DMS79 (cell line): ENCODE measurements around the gene MAGI2.

Experiments
- DNase-seq: peaks from one replicate; lab custom pipeline; 2025; lab: John Stamatoyannopoulos, UW

Gene MAGI2

DNA sequence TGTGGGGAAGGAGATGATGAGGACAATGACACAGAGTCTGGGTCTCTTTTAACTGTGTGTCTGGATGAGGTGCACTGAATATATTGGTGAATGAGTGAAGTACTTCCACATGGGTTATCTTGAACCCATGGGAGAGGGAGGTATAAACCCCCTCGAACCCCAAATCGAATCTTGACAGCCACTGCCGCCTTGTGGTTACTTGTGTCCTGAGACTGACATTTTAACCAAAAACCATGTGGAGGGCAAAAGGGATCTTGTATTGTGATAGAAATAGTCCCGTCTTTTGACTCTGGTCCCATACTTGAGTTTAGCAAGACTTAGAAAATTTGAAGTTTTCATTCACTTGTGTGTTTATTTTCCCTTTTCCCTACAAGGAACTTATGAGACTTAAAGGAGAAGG lies 1371.6 kb downstream of the MAGI2 start:
- DNase-seq: no peak

DNA sequence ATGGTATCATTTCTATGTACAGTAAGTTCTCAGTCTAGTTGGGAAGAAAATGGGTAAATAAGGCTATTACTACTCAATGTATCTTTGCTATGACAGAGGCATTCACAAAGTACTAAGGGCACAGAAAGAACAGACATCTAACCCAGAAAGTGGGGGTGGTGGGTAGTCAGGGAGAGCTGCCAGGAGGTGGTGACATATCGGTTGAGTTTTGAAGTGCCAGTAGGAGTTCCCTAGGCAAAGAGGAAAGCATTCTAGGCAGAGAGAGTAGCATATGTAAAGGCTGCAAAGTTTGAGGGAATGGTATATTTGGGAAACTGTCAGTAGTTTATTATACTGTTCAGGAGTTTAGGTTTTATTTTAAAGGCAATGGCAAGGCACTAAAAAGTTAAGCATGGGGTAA lies 1372.1 kb downstream of the MAGI2 start:
- DNase-seq: no peak

DNA sequence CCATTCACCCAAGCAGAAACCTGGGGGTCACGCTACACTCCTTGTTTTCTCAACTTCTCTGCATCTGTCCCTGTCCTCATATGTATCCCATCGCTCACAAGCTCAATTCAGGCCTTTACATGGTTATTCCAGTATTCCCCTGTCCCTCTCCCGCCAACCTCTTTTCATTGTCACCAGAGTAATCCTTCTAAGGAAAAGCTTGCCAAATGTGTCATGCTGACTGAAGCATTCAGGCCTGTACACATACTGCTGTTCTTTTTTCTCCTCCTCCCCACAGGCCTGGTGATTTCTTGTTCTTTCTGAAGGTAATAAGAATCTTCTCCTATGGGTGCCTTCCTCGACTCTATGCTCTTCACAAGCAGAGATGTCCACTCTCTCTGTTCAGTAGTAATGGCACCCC lies 1372.7 kb downstream of the MAGI2 start:
- no peak for DNase-seq

DNA sequence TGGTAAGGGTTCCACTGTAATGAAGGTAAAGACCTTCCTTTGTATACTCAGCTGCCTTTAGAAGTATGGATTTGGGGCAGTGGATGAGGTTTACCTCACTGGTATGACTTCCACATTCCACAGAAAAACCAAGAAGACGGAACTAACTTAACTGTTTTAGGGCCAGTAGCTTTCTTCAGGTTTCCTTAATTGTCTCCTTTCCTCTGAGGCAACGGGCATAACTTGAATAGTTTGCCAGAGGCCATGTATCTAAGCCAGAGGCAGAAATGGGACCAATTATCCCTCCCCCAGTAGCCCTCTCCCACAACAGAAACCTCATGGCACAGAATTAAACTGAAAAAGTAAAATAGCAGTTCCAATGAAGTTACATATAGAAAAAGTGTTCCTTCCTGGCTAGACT lies 1373.2 kb downstream of the MAGI2 start:
- DNase-seq: no peak

DNA sequence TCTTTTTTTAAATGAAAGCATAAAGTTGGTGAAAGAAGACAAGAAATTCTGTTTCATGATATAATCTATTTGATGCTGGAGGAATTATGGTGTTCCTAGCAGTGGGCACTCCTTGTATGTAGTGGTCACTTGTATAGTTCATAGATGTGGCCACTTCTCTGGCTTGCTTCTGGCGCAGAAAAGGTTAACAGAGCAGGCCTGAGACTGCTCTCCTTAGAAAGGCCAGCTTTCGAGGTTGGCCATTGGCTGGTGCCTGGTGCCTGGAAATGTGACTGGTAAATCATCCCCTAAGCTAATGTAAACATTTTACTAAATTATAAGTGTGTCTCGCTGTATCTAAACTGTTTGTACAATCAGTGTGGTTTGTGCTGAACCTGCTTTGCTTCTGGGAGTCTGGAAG lies 1378.8 kb downstream of the MAGI2 start:
- DNase-seq: no peak

DNA sequence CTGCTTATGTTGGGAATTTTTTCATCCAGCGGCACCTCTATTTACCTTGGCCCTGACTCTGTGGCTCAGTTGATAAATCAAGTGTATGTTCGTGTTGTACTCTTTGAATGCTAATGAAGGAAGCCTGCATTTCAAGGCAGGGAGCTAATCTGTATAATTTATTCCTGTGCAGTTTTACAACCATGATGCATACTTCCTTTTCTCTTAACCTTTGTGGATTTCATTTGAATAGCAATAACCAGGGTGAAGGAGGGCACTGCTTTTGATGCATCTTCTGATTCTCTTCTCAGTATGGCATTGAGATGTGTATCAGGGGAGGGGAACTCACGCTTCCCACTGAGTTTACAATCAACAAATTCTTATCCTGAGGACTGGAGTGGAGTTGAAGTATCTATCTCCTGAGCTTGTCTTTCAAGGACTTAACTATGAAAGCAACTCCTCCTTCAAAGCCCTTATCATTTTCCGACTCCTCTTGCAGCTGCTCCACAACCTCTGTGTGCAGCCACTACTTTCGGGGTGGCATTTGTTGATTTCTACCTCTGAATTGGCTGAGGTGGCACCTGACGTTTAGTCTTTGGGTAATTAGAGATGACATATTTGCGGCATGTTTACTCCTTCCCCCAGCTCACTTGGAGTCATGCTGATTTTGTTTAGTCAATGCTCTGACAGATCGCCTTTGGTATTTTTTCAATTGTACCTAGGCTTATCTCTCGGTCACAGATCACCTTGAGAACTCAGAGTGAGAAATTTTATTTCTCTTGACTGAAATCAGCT lies 1379.7 kb downstream of the MAGI2 start:
- DNase-seq: peak; percentile 95

DNA sequence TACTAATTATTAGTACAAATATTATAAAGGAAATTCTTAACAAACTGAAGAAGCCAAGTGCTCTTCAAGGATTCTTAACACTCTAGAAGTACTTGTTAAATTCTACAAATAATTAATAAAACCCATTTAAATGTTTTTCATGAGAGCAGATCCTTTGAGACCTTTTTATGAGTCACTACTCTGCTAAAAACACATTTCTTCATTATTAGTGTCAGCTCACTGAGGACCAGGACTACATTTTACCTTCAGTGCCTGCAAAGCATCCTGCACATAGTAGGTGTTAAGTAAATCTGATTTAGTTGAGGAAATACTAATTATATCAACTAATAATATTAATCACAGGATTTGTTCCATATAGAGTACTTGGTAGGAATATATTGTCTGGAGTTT lies 1381.3 kb downstream of the MAGI2 start:
- DNase-seq: no peak

DNA sequence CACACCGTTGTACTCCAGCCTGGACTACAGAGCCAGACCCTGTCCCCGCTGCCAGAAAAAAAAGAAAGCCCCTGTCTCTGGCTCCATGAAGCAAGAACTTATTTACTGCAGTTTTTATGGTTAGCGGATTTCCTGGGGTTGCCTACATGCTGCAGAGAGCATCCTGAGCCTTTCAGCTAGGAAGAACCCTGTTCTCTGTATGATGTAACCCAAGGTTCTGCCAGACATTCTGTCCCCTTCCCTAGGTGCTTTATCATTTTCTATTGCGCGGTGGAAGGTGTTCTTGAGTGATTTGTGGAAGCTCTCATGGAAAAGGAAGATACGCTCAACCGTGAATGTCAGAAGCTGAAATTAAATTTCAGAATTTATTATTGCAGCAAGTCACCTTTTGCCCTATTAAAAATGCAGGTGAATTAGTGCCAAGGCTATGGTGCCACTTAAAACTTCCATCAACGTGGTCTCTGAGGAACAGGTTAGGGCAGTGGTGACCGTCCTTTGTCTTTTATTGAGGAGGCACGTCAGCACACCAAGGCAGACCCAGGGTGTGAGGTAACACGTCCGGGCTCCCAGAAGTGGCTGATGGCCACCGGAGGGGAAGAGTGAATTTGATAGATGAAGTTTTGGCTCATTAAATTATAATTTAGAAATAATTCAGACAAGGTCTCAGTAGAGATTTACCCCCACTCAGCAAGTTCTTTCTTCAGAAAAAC lies 1381.8 kb downstream of the MAGI2 start:
- DNase-seq: peak; percentile 34

DNA sequence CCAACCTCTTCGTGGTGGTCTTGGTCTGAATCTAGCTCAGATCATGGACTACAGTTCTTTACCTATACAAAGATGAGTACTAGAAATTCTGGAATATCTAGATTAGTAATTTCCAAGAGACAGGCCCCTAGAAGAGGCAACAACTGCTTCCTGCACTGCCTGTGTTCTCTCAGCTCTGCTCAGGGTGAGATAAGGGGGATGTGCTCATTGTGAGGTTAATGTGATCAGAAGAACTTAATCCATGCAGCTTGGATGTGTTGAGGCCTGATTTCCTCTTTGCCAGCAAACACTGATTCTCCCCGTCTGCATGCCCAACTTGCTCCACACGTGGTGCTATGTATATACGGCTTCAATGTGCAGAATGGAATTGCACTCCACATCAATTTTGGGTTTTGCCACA lies 1386.9 kb downstream of the MAGI2 start:
- no peak for DNase-seq

DNA sequence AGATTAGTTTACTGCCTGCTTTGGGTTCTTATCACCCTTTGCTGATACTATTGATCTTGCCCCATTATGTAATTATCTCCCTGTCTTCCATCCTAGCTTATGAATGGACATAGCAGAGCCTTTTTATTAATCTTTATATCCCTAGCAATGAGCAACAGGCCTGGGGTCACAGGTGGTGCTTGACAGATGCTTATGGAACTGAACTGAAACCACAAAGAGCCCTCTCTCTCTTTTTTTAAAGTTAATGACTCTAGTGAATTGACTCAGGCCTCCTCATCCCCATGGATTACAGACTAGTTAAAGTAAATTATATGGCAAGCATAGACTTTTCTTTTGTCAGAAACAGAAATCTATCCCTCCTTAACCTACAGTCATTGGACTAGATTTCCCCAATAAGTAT lies 1389.7 kb downstream of the MAGI2 start:
- DNase-seq: no peak

DNA sequence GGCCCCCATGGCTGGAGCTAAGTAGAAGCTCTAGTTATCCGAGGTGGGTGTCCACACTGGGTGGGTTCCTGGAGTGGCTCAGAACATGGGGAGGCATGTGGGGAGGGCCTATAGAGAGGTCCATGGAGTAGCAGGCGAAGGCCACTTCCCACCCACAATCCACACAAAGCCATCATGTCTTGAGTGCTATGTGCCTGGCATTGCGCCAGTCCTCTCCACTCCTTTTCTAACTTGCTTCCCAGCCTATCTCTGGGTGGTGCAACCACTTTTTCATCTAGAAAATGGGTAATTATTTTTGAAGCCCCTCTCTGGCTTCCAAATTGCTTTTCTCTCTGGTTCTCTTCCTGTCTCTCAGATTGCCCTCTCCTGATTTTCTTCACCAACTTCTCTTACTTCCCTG lies 1391.3 kb downstream of the MAGI2 start:
- DNase-seq: no peak

DNA sequence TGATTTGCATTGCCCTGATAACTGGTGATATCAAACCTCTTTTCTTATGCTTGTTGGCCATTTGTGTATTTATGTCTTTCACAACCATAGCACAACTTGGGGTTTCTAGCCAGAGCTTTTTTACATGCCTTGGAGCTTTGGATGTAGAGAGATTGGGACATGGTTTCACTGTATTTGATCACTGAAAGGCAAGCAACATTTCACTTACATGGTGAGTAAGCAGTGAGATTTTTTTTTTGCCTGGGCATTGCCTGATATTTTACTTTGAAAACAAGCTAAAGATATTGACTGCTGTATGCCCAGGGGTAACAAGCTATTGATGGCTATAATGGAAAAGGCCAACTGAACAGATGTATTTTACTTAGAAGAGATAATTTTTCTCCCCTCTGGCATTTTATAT lies 1395.9 kb downstream of the MAGI2 start:
- DNase-seq: no peak

DNA sequence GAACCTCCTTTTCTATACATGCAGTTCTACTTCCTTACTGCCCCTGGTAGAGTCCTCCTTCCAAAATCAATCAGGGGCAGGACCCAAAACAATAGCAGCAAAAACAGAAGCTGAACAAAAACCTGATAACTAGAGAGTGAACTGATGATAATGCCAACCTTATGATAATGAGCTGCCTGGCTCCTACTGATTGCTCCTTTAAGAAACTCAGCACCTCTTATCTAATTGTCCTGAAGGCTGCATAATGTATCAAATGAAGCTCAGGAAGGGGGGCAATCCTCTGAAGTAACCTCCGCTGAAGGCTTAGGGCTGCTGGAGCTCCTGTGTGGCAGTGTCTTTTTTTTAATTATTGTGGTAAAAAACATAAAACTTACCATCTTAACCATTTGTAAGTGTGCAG lies 1397.9 kb downstream of the MAGI2 start:
- DNase-seq: no peak

DNA sequence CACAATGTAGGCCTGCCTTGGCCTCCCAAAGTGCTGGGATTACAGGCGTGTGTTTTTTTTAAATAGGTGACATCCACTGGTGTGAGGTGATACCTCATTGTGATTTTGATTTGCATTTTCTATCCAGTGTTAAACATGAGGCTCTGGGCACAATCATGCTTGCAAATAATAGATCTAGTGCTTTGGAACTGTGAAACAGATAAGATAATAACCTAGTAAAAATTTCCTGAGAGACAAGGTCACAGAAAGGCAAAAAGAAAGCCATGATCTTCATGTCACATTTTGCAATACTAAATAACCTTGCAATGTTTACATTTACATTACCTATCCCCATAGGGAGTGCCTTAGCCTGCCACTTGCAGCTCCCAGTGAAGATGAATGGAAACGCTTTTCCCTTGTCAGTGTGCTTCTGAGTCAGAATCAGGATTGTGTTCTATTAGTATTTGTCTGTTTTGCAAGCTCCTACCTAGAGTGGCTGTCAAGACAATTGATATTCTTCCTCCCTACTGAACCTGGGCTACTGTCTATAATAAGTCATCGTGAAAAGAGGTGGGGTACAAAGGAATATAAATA lies 1398.4 kb downstream of the MAGI2 start:
- DNase-seq: no peak

DNA sequence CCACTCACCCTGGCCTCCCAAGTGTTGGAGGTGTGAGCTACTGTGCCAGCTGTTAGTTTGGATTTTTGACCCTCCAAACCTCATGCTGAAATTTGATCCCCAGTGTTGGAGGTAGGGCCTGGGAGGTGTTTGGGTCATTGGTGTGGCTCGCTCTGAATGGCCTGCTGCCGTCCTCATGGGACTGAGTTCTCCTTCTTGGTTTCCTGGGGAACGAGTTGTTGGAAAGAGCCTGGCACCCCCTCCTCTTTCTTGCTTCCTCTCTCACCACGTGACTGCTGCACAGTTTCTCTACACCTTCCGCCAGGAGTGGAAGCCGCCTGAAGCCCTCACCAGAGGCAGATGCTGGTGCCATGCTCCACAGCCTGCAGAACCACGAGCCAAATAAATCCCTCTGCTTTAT lies 1401.4 kb downstream of the MAGI2 start:
- peak; percentile 7 for DNase-seq

DNA sequence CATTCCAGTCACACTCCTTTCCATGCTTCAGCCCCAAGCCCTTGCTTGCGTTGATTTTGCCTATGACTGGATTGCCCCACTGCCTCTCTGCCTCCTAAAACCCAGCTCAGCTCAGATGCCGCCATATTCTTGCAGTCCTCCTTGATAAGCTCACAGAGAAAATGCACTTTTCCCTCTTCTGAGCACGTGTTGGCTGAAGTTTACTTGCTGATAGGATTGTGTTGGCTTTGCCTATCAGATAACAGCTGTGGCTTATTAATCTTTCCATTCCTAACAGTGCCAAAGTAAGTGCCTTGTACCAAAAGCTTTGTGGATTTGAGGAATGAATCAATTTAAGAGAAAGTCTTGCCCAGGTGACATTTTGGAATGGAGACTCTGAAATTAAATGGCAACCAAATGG lies 1405.7 kb downstream of the MAGI2 start:
- no peak for DNase-seq

DNA sequence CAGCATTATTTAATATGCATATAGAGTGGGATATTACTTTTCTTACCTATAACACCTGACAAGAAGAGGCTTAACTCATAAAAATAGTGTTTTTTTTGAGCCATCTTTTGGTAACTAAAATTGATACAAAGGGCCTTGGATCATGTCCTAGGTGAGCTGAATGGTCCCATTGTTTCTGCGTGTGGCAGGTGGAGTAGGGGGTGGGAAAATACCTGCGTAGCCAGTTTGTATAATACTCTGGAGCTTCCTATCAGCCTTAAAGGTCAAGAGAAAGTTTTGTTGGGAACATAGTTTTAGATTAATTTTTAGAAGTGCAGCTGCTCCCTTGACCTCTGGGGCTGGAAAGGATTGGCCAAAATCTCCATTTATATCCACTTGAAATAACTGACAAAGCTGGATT lies 1410.3 kb downstream of the MAGI2 start:
- DNase-seq: no peak

DNA sequence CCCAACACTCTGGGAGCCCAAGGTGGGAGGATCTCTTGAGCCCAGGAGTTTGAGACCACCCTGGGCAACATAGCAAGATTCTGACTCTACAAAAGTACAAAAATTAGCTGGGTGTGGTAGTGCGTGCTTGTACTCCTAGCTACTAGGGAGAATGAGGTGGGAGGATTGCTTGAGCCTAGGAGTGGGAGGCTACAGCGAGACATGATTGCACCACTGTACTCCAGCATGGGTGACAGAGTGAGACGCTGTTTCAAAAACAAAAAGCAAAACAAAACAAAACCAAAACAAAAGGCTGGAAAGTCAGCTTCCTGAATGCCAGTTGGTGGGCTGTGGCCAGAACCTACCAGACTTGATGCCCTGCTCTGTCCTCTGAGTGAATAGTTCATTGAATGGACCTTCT lies 1412.0 kb downstream of the MAGI2 start:
- DNase-seq: no peak

DNA sequence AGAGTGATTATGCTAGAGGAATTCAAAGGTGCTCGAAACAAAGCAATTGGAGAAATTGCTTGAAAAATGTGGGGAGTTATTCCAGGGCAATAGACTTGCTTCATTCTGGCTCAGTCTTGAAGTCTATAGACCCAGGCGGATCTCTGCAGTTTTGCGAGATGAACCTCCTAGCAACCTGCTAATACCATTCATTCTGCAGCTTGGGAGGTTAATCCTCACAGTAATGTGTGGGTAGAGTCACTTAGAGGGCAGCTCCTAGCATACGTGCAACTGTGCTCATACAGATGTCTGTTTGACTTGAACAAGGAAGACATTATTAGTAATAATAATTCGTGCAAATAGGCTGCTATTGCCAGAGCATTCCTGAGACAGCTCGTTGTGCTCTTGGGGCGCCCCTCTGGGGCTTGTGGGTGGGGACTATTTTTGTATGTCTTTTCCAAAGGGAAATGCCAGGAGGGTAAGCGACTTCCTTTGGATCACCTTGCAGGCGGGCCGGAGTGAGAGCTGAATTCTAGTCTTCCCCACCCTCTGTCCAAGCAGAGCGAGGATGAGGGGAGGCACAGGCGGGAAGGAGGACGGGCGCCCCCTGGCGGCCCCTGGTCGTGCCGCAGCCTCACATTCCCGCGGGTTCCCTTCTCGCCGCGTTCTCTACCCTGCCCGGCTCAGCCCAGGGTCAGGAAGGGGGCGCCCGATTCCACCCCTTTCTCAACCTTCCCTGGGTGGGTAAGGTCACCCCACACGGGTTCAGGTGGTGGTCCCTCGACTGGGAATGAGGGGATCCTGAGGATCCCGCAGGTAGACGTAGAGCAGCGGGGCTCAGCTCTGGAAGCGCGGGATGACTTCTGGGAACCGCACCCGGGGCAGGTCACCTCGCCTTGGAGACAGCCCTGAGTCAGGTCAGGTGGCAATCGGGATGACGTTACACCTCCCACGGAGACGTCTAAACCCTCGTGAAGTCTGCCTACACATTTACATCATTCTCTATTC lies 1413.4 kb downstream of the MAGI2 start:
- DNase-seq: no peak

DNA sequence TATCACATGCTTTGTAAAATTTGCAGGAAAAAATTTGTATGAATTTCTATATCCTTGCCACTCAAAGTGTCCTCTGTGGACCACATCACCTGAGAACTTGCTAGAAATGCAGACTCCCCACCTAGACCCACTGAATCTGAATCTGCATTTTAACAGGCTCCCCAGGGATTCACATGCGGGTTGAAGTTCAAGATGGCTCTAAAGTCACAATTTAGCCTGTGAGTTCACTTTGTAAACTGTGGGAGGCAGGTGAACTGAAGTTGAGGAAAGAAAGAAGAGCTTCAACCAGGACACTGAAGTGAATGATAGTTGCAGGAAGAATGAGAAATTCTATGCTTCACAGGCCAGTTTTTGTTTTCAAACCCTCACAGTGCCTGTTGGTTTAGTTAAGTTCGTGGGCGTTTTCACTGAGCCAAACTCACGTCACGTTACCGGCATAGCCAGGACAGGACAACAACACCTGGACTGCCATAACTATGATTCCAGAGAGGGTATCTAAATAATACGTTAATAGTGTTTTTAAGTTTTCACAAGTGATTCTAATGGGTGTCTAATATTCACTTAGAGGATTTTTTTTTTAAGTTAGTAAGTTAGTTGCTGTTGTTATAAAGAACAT lies 1414.9 kb downstream of the MAGI2 start:
- DNase-seq: no peak

DNA sequence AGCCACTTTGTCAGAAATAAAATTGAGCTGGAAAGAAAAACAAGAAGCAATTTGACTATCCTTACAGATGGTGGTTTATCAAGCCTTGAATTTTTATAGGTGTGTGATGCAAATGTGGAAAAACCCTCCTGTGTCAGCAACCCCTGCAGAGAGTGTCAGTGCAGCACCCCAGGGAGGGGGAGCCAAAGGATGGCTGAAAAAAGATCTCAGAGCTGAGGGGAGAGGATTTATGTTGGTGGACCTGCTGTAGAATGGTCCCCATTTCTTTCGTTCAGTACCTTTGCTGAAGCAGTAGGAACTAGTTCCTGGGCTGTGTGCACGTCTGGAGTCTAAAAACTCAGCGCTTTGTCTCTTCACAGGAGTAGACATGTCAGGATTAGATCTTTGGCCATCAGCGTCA lies 1415.9 kb downstream of the MAGI2 start:
- DNase-seq: no peak

DNA sequence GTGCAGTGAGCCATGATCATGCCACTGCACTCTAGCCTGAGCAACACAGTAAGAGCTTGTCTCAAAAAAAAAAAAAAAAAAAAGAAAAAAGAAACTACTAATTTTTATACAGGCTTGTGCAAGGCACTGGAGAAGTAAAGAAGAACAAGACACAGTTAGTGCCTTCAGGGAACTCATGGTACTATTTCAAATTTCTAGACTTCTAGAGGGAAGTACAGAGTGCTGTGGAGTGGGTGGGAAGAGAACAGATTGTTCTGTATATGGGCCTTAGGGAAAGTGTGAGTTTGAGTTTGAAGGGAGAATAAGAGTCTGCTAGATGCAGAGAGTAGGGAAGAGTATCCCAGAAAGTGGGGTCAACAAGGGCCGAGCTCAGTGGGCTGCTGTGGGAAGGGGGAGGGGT lies 1420.1 kb downstream of the MAGI2 start:
- DNase-seq: no peak
